Endothelial cell of umbilical vein (primary cell): Measurements from ENCODE around the gene CPXM2. TPM values are rescaled to one million over a fixed set of nuclear protein-coding genes. Genes with fewer than 3 reads are reported as not detected.

Experiments
- BruUV-seq: library from RNA; stranded (reverse); fragments of 400-500 nt; replicated peaks from 2 replicates; lab custom pipeline; 2021; lab: Mats Ljungman, UMichigan
- CTCF ChIA-PET: fragments of 300-600, 350-600 bp; sonication (Branson Sonifier 250); formaldehyde crosslinking; loops from one replicate; lab custom pipeline; 2021; ENCODE audit warnings: antibody characterized with exemption, inconsistent platforms; lab: Charles Lee
- POLR2A ChIA-PET: fragments of 300-600, 350-600 bp; sonication (Branson Sonifier 250); formaldehyde crosslinking; loops from one replicate; lab custom pipeline; 2021; ENCODE audit warnings: antibody characterized with exemption, inconsistent platforms; lab: Charles Lee
- DNase-seq: peaks from one replicate; pipeline ENCODE4 v3.0.0-alpha.2; 2011; ENCODE audit warnings: low read depth, low spot score
- FAIRE-seq: peaks from 2 replicates; lab custom pipeline; 2011; peaks lifted over from hg19 to GRCh38; lab: Jason Lieb, UNC
- H2AFZ ChIP-seq: 2 replicates; pipeline ENCODE4 v1.6.0; 2012; ENCODE audit warnings: low read depth, low read length, control low read depth, inconsistent platforms
- H3K27ac ChIP-seq: 2 replicates; pipeline ENCODE4 v1.5.1; 2011; ENCODE audit warnings: low read depth, mild to moderate bottlenecking, control low read depth, low read length, moderate library complexity; ENCODE audit not compliant: insufficient read depth
- H3K27me3 ChIP-seq, 2 experiments: 2 replicates each; pipeline versions ENCODE4 v1.6.0 to v1.6.1; 2011; ENCODE audit warnings: low read length in 2 of 2, mixed read lengths in 1 of 2; ENCODE audit not compliant: control insufficient read depth in 2 of 2, insufficient read depth in 2 of 2
- H3K36me3 ChIP-seq, 2 experiments: 2 replicates in 1 of 2; 3 replicates in 1 of 2; pipeline ENCODE4 v1.5.1; 2011; ENCODE audit warnings: low read length in 2 of 2, mild to moderate bottlenecking in 1 of 2, moderate library complexity in 1 of 2; ENCODE audit not compliant: control insufficient read depth in 2 of 2, insufficient read depth in 2 of 2; ENCODE audit errors: extremely low read depth in 1 of 2
- H3K4me1 ChIP-seq: 3 replicates; pipeline ENCODE4 v1.5.1; 2011; ENCODE audit warnings: mild to moderate bottlenecking, low read length; ENCODE audit not compliant: control insufficient read depth, insufficient read depth; ENCODE audit errors: extremely low read depth
- H3K4me2 ChIP-seq: 2 replicates; pipeline ENCODE4 v1.6.1; 2011; ENCODE audit warnings: low read length, control low read depth, mixed read lengths; ENCODE audit not compliant: insufficient read depth
- H3K4me3 ChIP-seq, 3 experiments: fragments of 200-600 bp in 1 of 3; sonication (generic), shearing (Covaris generic) in 1 of 3; replicated peaks in 1 of 3; 2 replicates each; pipeline ENCODE4 v1.5.1; 2011 to 2016; ENCODE audit warnings: control low read depth in 3 of 3, low read length in 3 of 3, mild to moderate bottlenecking in 2 of 3, inconsistent platforms in 1 of 3, low read depth in 1 of 3, moderate library complexity in 1 of 3; ENCODE audit not compliant: insufficient read depth in 1 of 3
- H3K79me2 ChIP-seq: 2 replicates; pipeline ENCODE4 v1.6.0; 2012; ENCODE audit warnings: low read length, inconsistent platforms; ENCODE audit not compliant: control insufficient read depth, insufficient read depth
- H3K9ac ChIP-seq: replicated peaks from 2 replicates; pipeline ENCODE3; 2011; ENCODE audit warnings: low read length, control low read depth; ENCODE audit not compliant: insufficient read depth; ENCODE audit errors: extremely low read depth
- H3K9me1 ChIP-seq: replicated peaks from 3 replicates; pipeline ENCODE4 v1.6.0; 2011; ENCODE audit warnings: mild to moderate bottlenecking, low read length; ENCODE audit not compliant: control insufficient read depth, insufficient read depth; ENCODE audit errors: extremely low read depth
- H3K9me3 ChIP-seq: replicated peaks from 2 replicates; pipeline ENCODE4 v1.5.1; 2012; ENCODE audit warnings: low read length, inconsistent platforms; ENCODE audit not compliant: control insufficient read depth, insufficient read depth
- H4K20me1 ChIP-seq: replicated peaks from 2 replicates; pipeline ENCODE3; 2011; ENCODE audit warnings: mild to moderate bottlenecking, low read length; ENCODE audit not compliant: control insufficient read depth, insufficient read depth; ENCODE audit errors: extremely low read depth
- EZH2 ChIP-seq: IDR thresholded peaks from 2 replicates; pipeline ENCODE4 v1.6.1; 2012; ENCODE audit warnings: borderline replicate concordance, low read depth, mild to moderate bottlenecking, moderate library complexity, low read length, inconsistent platforms; ENCODE audit not compliant: severe bottlenecking
- FOS ChIP-seq: IDR thresholded peaks from 2 replicates; pipeline ENCODE4 v1.6.1; 2011; ENCODE audit warnings: mild to moderate bottlenecking, low read length, moderate library complexity, borderline replicate concordance; ENCODE audit not compliant: insufficient read depth
- GATA2 ChIP-seq: IDR thresholded peaks from 2 replicates; pipeline ENCODE4 v1.7.0; 2011; ENCODE audit warnings: low read depth, mild to moderate bottlenecking, moderate library complexity, mixed read lengths, low read length; ENCODE audit not compliant: insufficient read length, insufficient read depth
- JUN ChIP-seq: IDR thresholded peaks from 2 replicates; pipeline ENCODE4 v1.6.1; 2011; ENCODE audit warnings: borderline replicate concordance, low read depth; ENCODE audit not compliant: insufficient read length, insufficient read depth
- MYC ChIP-seq: IDR thresholded peaks from one replicate; pipeline ENCODE4 v1.6.1; 2011; ENCODE audit warnings: mild to moderate bottlenecking, low read depth, low read length
- POLR2A ChIP-seq: IDR thresholded peaks from 2 replicates; pipeline ENCODE4 v1.6.1; 2012; ENCODE audit warnings: low read depth, mild to moderate bottlenecking, control low read depth, low read length
- dilution Hi-C: fragments of 300-500 bp; cut with MboI; formaldehyde crosslinking; loops from one replicate; pipeline ENCODE4 v1.15.0; 2019; ENCODE audit warnings: low sequenced_read_pairs; ENCODE audit not compliant: extremely low pct_ligation_motif_present
- intact Hi-C: fragments of 100-400 bp; cut with micrococcal nuclease; formaldehyde crosslinking; loops from one replicate; pipeline ENCODE4 v1.10.0; 2022
- polyA plus RNA-seq, 4 experiments: library from polyadenylated mRNA; depleted of rRNA in 3 of 4; stranded (reverse) in 3 of 4; unstranded in 1 of 4; fragments of >200 nt; gene quantifications; 2 replicates each; pipeline versions ENCODE4 v1.2.1 to v1.2.3, GENCODE V29; 2011 to 2012; ENCODE audit warnings: missing spikeins in 1 of 4
- total RNA-seq: library from RNA; stranded (reverse); gene quantifications from 2 replicates; pipeline ENCODE4 v1.2.3, GENCODE V29; 2021
- TF ChIP-seq, protein P1 (sequence below): IDR thresholded peaks from 2 replicates; pipeline ENCODE4 v1.6.1; 2011; ENCODE audit not compliant: insufficient read depth, insufficient read length

CPXM2 gene
- total and polyA plus RNA-seq, 2 donors (not counting 3 experiments of a cell fraction or from before 2014, with no cell fraction given) = 1.8 to 2.7 TPM

DNA sequence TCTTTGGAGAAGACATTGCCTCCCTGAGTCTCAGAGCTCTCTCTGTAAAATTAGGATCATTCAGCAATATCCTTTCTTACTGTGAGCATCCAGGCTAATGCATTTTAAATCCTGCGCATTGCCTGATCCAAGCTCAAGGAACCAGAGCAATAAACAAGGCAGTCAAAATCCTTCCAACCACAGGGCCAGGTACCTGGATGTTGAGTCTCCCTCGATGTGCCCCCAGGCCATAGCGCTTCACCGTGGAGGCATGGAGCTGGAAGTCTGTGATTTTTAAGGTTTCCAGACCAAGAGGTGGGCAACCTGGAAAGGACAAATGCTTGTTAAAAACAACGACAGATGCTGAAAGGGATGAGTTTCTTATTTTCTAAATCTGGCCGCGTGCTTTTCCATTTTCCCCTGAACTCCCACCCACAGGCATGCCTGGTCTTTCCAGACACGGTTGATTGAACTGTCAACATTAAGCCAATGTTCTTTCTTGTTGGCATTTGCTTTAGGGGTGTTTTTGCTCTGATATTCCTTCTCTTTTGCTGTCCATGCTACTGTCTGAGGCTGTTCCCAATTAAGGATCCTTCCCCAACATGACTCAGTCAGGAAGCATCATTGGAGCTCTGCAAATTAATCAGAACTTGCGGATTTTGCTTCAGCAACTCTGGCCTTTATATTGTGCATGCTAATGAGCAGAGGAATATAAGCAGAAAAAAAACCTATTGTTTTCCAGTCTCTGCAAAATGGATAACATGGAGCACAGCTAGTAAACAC is 29.0 kb downstream of the CPXM2 start:
- Histone ChIP-seq H4K20me1 (no peaks in the 10 kb centered on the region), H3K79me2 (no peaks in the 10 kb centered on the region), H3K27ac (no peak overlapping the region), H3K36me3 (no peaks in the 10 kb centered on the region), H2AFZ (no peak overlapping the region), H3K9ac (no peak overlapping the region), H3K27me3 (no peaks in the 10 kb centered on the region), H3K9me3 (no peaks in the 10 kb centered on the region), H3K9me1 (no peaks in the 10 kb centered on the region), H3K4me3 (no peak overlapping the region), H3K4me1 (no peaks in the 10 kb centered on the region), H3K4me2 (no peak overlapping the region)
- TF ChIP-seq FOS (no peak), JUN (no peak), POLR2A (no peak), GATA2 (no peak), MYC (no peak), EZH2 (no peak)
- TF ChIP-seq, protein P1, sequence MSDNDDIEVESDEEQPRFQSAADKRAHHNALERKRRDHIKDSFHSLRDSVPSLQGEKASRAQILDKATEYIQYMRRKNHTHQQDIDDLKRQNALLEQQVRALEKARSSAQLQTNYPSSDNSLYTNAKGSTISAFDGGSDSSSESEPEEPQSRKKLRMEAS = no peak
- no peak for DNase-seq
- CTCF ChIA-PET = no interaction called here
- POLR2A ChIA-PET = no interaction called here
- BruUV-seq = no TSS peak
- no peak for FAIRE-seq
- intact Hi-C loops (no loop called here), dilution Hi-C loops (no loop called here)

DNA sequence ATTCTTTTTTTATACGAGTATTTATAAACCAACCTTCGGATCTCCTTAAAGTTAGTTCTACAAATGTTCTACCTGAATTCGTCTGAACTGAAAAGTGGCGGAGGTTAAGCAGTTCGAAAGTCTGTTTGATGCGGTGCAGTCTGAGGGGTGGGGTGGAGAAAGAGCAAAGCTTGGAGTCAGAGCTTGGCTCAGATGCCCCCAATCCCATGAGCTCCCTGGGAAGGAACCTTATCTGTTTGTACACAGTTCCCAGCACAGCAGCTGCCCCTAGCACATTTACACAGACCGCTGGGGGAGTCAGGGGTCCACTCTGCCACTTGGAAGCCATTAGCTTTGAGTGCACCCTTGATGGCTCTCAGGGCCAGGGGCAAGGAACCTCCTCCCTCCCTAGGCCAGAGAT is 30.8 kb downstream of the CPXM2 start:
- ChIA-PET CTCF (no interaction called here), POLR2A (no interaction called here)
- dilution Hi-C loops = no loop called here
- Histone ChIP-seq H3K4me3 (no peak overlapping the region), H3K79me2 (no peaks in the 10 kb centered on the region), H3K9me3 (no peaks in the 10 kb centered on the region), H3K4me1 (no peaks in the 10 kb centered on the region), H3K9ac (no peak overlapping the region), H2AFZ (no peak overlapping the region), H3K27ac (no peak overlapping the region), H3K27me3 (no peaks in the 10 kb centered on the region), H3K4me2 (no peak overlapping the region), H4K20me1 (no peaks in the 10 kb centered on the region), H3K9me1 (no peaks in the 10 kb centered on the region), H3K36me3 (no peaks in the 10 kb centered on the region)
- no TSS peak for BruUV-seq
- intact Hi-C loops = no loop called here
- TF ChIP-seq FOS (no peak), GATA2 (no peak), EZH2 (no peak)
- FAIRE-seq (no peak), DNase-seq (no peak)
